ENCODE measurements around the gene CHST8.

GRCh38 chr19:33814181-33815165 lies 192.7 kb downstream of the CHST8 start:
- TF ChIP-seq CTCF (IDR thresholded peaks at IDR 0.05) (no peak), POLR2A (IDR thresholded peaks at IDR 0.05) (no peak), EP300 (IDR thresholded peaks at IDR 0.05) (no peak)
